Measurements from ENCODE around the gene UNCX. TPM values are rescaled to one million over a fixed set of nuclear protein-coding genes. Genes with fewer than 3 reads are reported as not detected.
"Not testable (repeated sequence)": the region's sequence is repeated elsewhere in the genome, so short reads cannot be mapped to it uniquely, and the experiment has no call there.

Gene UNCX
- total RNA-seq, 1 donor from 2014 or later: not detected

GRCh38 chr7:1255817-1256340 lies 23.2 kb downstream of the UNCX start:
- no peak for DNase-seq (ENCODE audit: low spot score)

- no peak for DNase-seq (ENCODE audit: low spot score)
These were observed 23.9 kb downstream of the UNCX start for GRCh38 chr7:1256621-1257020.

GRCh38 chr7:1257221-1257620 lies 24.5 kb downstream of the UNCX start:
- DNase-seq (ENCODE audit: low spot score): no peak

DNA sequence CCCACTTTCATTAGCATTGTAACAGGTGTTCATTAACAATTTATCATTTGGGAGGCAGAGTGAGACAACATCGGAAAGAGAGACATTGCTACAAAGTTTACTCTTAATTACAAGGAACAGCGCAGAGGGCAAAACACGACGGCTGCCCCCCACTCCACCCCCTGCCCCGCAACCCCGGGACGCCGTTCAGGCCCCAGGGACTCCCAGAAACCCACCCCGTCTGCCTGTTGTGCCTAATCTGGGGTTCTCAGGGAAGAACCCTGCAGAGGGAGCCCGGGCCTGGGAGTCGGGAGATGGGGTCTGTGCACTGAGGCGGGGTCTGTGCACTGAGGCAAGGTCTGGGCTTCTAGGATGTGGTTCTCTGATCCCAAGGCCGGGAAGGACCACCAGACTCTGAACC lies 25.2 kb downstream of the UNCX start:
- no peak for DNase-seq (ENCODE audit: low spot score)

- DNase-seq (ENCODE audit: low spot score): no peak
These were observed 27.1 kb downstream of the UNCX start for GRCh38 chr7:1259621-1260243.

GRCh38 chr7:1260244-1260635 lies 27.6 kb downstream of the UNCX start:
- no peak for DNase-seq (ENCODE audit: low spot score)

GRCh38 chr7:1261036-1261435 lies 28.4 kb downstream of the UNCX start:
- DNase-seq (ENCODE audit: low spot score): not testable (repeated sequence)

- DNase-seq (ENCODE audit: low spot score): no peak
These were observed 29.8 kb downstream of the UNCX start for GRCh38 chr7:1262441-1262840.

DNA sequence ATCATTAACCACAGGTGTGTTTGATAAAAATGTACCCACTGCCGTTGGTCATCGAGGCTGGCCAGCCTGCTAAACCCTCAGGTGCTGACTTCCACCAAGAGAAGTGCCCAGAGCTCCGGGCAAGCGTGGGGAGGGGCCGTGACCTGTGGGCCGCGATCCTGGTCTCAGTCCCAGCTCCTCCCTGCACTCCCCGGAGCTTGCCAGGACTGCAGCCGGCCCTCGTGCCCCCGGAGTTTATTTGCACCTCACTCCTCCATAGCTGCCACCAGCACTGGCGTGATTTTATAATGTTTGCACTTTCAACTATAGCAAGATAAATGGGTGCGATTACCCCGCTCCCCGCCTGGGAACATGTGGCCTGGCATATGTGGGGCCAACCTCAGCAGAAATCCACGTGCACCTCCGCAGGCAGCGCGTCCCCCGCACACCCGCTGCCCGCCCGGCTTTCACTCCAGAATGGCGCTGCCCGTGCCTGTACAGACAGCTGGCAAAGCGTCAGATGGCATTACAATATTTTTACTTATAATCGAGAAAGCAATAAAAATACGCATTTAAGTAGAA lies 30.8 kb downstream of the UNCX start:
- no peak for DNase-seq (ENCODE audit: low spot score)

- no peak for DNase-seq (ENCODE audit: low spot score)
These were observed 31.9 kb downstream of the UNCX start for GRCh38 chr7:1264345-1265280.

DNA sequence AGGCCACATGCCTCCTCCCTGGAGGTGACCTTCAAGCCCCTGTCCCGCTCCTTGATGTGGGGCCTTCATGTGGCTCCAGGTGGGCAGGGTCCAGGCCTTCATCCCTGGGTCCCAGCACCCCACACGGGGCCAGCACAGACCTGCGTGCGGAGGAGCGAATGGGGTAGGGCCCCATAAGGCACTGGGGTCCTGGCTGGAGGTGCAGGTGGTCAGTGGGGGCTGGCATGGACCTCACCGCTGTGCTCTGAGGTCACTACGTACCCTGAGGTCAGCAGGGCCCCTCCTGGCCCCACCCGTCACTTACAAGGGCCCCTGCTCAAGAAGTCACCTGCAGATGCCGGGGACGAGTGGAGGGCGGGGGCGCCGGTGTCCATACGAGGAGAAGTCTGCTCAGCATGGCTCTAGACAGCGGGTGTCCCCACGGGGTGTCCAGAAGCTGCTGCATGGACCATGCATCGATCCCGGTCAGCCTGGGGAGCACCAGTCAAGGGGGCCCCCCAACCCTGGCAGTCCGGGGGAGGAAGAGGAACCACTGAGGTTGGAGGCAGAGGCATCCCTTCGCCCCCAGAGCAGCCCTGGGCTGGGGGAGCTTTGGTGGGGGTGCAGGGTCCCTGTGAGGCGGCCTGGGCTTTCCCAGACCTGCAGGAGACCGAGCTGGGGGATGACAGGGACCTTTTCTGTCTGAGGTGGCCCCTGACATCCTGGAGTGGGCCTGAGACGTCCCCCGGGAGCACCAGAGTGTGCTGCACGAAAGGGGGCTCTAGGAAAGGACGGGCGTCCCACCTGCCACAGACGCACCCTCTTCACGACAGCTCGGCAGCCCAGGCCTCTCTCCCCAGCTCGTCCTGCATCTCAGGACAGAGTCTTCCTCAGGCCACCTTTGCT lies 34.6 kb downstream of the UNCX start:
- DNase-seq (ENCODE audit: low spot score): no peak

GRCh38 chr7:1268076-1268815 lies 35.6 kb downstream of the UNCX start:
- DNase-seq (ENCODE audit: low spot score): no peak

- DNase-seq (ENCODE audit: low spot score): peak; percentile 45
These were observed 36.2 kb downstream of the UNCX start for GRCh38 chr7:1268866-1269265.

DNA sequence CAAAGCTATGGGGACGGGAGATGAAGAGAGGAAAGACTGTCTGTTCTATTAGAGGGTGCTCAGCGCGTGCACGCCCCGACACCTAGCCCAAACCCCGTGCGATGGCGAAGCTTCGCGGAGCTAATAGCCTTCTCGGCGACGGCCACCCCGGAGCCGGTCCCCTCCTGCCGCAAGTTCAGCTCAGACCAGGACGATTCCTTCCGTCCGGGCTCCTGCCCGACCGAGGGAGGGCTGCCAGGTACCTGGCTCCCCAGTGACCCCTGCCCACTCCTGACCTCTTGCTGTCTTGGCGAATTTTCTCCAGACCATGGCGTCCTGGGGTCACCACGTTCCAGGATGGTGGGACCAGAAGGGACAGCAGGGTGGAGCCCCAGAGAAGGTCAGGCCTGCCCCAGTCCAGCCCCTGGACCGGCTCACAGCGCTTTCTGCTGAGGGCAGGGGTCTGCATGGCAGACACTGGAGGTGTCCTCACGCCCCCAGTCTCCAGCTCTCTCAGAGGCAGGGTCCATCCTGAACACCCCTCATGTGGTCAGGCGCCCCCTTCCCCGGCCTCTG lies 36.7 kb downstream of the UNCX start:
- no peak for DNase-seq (ENCODE audit: low spot score)

DNA sequence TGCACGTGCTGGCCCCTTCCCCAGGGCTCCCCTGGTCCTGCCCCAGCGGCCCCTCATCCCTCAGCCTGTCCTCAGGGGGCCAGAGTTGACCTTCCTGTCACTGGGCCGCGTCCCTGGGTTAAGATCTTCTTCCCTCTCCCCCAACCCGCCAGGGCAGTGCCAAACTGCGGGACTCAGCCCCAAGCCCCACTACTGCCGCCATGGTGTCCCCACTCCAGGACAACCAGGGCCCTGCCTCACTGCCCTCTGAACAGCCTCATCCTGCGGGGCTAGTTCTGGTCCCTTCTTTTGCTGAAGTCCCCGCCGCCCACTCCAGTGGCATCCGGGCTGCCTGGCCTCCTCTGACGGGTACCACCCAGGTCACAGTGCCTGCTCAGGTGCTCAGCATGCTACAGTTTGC lies 37.5 kb downstream of the UNCX start:
- no peak for DNase-seq (ENCODE audit: low spot score)

DNA sequence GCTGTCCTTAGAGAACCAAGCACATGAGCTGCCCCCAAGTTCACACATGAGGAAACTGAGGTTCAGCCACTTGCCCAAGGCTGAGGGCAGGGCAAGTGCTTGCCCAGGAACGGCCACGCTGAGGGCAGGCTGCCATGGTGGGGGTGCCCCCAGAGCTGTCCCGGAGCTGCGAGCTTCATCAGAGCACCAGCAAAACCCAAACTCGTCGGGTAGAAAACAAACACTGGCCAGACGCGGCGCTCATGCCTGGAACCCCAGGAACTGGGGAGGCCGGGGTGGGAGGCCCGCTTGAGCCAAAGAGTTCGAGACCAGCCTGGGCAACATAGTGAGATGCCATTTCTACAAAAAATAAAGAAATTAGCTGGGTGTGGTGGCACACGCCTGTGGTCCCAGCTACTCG lies 38.4 kb downstream of the UNCX start:
- DNase-seq (ENCODE audit: low spot score): no peak

DNA sequence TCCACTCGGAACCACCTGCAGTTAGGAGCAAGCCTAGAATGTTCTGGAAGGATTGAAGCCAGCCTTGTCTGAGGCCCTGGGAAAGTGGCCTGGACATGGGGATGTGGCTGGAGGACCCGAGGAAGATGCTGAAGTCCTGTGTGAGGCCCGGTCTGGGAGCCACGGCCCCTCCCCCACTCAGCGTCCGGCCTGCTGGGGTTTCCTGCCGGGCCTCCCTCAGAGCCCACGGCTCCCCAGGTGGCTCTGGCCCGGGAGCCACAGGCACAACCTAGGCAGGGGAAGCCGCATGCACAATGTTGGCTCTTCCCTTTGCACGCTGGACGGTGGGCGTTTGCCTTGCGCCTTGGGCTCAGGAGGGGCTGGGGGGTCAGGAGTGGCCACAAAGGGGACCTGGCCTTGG lies 39.0 kb downstream of the UNCX start:
- no peak for DNase-seq (ENCODE audit: low spot score)

DNA sequence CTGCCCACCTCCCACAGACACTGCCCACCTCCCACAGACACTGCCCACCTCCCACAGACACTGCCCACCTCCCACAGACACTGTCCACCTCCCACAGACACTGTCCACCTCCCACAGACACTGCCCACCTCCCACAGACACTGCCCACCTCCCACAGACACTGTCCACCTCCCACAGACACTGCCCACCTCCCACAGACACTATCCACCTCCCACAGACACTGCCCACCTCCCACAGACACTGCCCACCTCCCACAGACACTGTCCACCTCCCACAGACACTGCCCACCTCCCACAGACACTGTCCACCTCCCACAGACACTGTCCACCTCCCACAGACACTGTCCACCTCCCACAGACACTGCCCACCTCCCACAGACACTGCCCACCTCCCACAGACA lies 39.5 kb downstream of the UNCX start:
- not testable (repeated sequence) for DNase-seq (ENCODE audit: low spot score)

GRCh38 chr7:1274121-1274875 lies 41.6 kb downstream of the UNCX start:
- DNase-seq (ENCODE audit: low spot score): no peak
